Cortex of kidney (tissue), 1 donor: ENCODE data around the gene ORC5.
"Not testable (repeated sequence)": the region's sequence is repeated elsewhere in the genome, so short reads cannot be mapped to it uniquely, and the experiment has no call there.

Experiments used
- DNase-seq: peaks from one replicate; lab custom pipeline; 2025; lab: John Stamatoyannopoulos, UW

The ORC5 gene

DNA sequence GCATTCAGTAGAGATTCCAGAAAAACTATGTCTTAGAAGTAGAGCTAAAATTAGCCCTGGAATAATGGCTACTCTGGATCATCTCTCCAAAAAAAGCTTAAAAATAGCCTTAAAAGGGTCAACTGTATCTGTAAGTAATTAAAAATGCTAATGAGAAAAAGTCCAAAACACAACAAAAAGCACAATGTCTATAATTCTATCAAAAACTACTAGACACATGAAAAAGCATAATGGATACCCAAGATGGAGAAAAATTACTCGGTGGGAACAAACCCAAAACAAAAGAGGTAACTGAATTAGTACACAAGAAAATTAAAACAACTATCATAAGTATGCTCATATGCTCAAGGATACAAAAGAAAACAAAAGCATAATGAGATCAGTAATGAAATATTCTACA is 15.4 kb downstream of the ORC5 start:
- DNase-seq, result no peak

DNA sequence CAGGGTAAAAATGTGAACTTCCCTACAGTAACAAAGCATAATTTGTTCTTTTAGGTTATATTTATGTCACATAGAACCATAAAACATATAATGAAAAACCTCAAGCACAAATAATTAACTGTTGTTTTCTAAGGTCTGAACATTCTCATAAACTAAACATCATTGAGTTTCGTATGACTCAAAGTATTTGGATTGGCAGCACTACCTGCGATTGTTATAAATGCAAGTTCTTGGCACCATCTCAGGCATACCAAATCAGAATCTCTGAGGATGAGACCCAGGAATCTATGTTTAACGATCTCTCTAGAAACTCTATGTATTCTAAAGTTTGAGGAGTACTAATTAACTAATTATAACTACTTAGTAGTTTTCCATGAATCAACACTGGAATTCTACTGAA is 22.5 kb downstream of the ORC5 start:
- no peak for DNase-seq

DNA sequence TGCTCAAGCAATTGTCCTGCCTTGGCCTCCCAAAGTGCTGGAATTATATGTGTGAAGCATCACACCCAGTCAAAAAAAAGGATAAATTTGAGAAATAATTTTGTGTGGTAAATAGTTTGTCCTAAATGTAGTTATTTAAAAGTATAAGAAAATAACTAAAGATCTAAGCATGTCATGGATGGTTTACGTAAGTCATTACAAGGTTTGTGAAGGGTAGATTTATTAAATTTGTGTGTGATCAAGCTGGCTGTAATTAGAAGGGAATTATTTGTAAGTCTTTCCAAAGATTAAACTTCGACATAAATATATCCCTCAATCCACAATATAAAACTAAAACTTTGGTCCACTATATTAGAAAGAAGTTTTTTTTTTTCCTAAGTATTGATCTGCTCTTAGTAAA is 28.6 kb downstream of the ORC5 start:
- no peak for DNase-seq

DNA sequence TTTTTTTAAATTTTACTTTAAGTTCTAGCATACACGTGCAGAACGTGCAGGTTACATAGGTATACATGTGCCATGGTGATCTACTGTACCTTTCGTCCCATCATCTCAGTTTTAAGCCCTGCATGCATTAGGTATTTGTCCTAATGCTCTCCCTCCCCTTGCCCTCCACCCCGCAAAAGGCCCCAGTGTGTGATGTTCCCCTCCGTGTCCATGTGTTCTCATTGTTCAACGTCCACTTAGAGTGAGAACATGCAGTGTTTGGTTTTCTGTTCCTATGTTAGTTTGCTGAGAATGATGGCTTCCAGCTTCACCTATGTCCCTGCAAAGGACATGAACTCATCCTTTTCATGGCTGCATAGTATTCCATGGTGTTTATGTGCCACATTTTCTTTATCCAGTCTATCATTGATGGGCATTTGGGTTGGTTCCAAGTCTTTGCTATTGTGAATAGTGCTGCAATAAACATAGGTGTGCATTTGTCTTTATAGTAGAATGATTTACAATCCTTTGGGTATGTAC is 30.2 kb downstream of the ORC5 start:
- DNase-seq, result not testable (repeated sequence)

DNA sequence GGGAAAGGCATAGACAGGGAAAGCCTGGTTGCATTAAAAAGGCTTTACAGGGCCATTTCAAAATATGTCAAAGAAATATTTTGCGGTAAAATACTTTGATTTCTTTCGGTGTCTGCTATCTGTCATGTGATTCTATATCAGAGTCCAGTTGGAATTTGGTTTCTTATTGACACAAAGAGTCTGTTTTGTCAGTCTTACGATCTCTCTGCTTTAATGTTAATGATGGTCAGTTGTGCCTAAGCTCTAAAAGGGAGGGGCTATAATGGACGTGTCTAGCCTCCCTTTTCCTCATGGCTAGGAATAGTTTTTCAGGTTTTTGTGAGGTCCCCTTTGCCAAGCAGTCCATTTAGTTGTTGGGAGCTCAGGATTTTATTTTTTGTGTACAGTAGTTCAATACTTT is 31.5 kb downstream of the ORC5 start:
- DNase-seq, result no peak

DNA sequence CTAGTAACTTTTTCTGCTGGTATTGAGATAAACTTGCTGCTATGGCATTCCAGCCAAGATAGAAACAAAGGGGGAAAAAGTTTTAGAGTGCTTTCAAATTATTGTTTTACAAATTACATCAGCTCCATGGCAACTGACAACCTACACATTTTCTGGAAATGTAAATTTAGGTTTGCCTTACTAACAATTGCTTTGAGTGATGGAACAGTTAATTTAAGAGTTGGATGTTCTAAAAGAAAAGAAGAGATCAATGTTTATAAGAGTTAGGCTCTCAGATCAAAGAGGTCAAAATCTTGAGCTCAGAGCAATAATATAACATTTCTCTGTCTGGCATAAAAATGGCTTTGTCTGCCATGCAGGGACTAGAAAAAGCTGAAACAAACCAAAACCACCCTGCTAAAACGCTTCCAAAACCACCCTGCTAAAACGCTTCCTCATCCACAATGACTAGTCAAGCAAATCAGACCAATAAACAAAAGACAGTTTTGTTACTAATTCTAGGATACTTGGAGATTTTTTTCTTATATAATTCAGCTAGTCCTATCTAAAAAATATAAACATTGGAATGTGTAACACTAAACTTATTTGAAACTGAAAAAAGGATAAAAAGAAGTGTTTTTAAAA is 32.3 kb downstream of the ORC5 start:
- DNase-seq, result no peak

DNA sequence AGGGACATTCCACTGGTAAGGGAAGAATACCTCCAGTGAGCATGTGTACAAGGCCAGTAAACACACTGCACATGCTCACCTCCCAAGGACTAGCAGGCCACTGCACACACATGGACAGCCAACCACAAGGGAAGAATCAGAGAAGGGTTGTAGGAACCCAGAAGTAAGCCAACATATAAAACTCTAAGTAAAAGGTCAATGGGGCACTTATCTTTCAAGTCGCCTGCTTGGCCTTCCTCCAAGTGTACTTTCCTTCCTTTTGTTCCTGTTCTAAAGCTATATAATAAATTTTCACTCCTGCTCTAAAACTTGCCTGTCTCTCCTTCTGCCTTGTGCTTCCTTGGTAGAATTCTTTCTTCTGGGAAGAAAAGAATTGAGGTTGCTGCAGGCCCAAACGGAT is 33.0 kb downstream of the ORC5 start:
- DNase-seq, result no peak

DNA sequence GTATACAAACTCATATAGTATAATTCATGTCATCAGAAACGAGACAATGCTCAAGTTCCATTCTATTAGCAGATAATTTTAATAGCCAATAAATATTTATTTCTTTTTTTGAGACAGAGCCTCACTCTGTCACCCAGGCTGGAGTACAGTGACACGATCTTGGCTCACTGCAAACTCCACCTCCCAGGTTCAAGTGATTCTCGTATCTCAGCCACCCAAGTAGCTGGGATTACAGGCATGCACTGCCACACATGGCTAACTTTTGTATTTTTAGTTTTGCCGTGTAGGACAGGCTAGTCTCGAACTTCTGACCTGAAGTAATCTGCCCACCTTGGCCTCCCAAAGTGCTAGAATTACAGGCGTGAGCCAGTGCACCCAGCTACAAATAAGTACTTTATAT is 45.7 kb downstream of the ORC5 start:
- DNase-seq, result no peak

DNA sequence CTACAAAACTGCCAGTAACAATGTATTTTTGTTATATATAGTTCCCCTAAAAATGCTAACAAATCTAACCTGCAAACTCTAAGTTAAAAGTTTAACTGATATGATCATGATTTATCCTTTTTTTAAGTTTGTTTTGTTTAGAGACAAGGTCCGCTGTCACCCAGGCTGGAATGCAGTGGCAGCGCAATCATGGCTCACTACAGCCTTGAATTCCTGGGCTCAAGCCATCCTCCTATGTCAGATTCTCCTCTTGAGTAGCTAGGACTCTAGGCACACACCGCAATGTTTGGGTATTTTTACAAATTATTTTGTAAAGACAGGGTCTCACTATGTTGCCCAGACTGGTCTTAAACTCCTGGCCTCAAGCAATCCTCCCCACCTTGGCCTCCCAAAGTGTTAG is 46.6 kb downstream of the ORC5 start:
- no peak for DNase-seq

DNA sequence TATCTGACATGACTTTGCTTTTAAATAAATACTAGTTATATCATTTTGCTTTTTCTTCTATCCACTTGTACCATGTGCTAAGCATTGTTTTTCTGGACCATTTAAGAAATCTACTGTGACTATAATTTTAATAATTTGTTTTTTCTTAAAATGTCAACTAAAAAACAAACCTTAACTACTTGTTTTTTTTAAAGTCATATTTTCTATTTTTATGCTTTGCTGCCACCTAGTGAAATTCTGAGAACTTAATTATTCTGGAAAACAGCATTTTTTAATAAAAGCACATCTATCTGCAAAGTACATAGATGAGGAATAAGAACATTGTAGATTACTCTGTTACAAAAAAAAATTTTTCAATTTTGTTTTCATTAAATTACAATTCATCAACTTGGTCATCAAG is 47.4 kb downstream of the ORC5 start:
- no peak for DNase-seq

DNA sequence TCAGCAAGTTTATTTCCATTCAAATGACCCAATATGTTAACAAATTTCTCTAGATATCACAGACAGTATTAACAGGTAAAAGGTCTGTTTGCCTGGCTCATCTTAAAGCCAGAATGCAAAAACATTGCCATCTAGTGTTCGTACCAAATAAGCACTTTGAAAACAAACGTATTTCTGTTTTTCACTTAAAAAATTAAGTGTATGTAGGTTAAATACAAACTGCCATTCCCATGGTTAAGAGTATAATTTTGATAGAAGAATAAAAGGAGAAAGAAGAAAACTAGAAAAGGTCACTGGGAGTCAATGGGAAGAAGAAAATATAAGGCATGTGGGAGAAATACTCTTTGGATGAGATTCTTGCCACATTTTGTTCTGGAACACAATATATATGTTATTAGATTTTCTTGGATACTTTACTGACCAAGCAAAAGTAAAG is 51.0 kb downstream of the ORC5 start:
- DNase-seq, result no peak

DNA sequence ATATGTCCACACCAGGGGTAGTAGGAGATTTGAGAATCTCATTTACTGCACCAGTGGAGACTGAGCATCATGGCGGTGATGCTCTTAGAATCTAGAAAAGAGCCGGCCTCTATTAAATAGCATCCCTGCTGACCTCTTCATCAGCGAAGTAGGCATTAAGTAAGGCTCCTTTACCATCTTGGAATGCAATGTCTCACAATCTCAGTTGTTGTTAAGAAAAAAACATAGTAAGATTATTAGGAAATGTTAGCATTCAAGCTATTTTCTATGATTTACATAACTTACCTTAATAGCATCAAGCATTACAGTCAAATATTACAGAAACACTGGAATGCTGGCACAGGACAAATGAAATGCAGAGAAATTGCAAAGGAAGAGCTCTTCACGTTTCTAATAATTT is 54.5 kb downstream of the ORC5 start:
- no peak for DNase-seq

DNA sequence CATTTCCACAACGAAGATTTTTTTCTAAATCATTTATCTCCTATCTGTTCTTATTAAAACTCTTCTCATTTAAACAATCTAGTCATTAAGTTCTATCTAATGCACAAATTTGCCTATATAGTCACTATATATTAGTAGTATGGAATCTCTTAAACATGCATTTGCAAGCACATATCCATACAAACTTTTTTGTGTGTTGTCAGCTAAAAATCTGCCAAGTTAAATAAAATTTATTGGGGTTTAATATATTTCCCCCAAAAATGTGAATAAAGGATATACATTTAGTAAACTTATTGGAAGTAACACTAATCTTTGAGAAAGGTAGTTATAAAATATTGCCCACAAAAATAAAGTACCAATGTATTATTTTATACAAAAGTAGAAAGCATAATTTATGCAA is 55.3 kb downstream of the ORC5 start:
- no peak for DNase-seq

DNA sequence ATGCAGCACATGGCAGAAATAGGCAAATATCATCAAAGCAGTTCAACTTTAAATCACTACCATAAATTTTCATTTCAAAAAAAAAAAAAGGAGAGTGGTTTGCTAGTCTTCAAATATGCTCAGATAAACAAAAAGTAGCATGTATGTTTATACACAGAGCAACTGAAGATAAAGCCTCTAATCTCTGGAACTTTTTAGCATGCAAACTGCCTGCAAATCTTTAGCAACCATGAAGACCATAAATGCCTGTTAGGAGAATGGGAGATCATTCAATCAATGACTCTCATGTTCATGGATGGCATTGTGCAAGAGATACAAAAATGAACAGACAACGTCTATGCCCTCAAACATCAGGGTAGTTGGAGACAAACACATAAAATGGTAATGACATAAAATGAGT is 57.3 kb downstream of the ORC5 start:
- no peak for DNase-seq

DNA sequence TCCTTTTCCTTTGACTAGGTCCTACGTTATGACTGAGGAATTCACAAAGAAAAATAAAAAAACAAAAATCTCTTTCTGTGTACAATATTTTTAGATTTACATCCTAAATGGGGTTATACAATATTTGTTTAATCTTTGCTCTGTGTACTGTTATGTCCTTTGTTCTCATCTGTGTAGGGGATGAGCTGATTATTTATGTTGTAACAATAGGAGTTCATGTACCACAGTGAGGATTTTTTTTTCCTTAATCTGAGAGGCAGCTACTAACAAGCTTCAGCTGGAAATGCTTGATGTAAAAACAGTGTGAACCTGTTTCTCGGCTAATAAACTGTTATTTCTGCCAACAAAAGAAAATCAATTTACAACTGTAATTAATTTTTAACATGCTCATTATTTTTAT is 58.0 kb downstream of the ORC5 start:
- DNase-seq, result no peak

DNA sequence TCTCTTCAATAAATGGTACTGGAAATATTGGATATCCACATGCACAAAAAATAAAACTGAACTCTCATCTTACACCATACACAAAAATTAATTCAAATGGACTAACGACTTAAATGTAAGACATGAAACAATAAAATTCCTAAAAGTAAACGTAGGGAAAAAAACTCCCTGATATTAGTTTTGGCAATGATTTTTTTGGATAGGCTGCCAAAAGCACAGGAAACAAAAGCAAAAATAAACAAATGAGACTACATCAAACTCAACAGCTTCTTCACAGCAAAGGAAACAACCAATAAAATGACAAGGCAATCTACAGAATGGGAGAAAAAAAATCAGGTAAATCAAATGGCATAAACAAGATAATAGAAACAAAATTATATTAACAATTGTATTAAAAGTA is 65.7 kb downstream of the ORC5 start:
- DNase-seq, result no peak

DNA sequence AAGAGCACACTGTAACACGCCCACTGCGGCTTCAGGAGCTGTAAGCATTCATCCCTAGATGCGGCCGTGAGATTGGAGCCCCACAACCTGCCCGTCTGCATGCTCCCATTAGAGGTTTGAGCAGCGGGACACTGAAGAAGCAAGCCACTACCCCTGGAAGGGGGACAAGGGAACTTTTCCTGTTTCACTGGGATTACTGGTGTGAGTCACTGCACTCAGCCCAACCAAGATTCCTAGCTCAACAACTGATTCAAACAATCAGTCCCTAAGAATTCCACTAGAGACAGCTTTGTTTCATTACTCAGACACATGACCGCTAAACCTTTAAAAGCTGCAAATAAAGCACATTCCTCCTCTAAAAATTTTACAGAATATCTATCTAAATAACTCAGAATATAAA is 69.8 kb downstream of the ORC5 start:
- DNase-seq, result no peak

DNA sequence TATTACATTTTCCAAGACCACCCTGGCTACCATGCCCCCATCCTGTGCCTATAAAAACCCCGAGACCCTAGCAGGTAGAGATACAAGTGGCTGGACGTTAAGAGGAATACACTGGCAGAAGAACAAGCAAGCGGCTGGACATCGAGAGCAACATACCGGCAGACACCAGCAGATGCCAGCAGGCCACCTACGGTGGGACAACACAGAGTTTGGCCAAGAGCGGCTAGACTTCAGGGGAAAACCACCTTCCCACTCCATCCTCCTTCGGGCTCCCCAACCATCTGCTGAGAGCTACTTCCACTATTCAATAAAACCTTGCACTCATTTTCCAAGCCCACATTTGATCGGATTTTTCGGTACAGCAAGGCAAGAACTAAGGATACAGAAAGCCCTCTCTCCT is 70.3 kb downstream of the ORC5 start:
- DNase-seq, result no peak

DNA sequence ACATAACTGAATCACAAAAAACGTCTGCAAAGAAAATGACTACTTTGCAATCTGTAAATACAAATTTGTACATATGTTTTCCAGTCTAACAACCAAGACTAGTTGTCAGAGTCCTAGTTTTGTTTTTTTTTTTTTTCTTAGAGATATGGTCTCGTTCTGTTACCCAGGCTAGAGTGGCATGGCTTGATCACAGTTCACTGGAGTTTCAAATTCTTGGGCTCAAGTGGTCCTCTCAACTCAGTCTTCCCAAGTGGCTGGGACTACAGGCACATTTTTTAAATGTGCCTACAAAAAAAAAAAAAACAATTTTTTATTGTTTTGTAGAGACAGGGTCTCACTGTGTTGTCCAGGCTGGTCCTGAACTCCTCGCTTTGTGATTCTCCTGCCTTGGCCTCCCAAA is 70.8 kb downstream of the ORC5 start:
- no peak for DNase-seq

DNA sequence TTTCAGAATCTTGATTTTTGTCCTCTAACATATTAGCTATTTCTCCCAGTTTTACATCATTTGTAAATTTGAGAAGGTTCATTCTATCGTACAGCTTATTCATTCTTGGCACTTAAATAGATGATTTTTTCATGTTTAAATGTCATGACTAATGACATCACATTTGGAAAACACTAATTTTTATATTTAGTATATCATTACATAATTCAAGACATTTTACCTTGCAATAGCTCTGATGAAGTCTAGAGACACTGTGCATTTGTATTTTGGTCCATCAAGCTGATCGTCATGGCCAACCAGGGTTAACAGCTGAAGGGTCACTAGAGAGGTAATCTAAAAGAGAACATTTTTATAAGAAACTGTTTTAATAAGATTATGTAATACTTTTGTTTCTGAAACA is 71.3 kb downstream of the ORC5 start:
- DNase-seq, result no peak

DNA sequence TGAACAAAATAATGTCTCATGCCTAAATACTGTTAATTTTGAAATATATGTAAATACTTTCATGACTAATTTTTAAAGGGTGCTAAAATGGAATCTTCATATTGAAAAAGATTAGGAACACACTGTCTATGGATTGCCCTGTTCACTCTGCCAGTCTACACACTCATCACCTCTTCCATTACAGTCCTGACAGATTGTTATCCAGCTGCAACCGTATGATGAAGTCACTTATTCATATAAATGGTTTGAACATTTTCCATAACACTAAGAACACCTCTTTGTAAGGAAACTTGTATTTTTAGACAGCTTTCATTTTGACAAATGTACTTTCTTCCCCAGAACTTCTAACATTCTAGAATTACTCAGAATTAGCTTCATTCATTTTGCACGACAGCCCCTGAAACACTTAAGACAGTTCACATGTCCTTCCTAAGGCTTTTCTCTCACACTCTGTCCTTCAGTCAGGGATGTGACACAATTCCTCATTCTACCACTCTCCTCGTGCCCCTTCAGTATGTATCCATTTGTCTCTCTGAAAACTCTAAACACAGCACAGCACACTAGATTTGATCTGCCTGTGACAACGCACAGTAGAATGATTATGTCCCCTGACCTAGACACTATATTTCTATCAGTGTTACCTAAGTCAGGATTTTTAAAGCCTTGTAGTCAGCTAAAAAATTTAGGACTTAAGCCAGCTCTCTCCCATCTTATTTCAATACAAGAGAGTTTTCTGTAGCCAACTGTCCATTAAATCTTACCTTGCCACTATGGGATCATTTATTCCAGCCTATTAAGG is 71.9 kb downstream of the ORC5 start:
- DNase-seq, result no peak

DNA sequence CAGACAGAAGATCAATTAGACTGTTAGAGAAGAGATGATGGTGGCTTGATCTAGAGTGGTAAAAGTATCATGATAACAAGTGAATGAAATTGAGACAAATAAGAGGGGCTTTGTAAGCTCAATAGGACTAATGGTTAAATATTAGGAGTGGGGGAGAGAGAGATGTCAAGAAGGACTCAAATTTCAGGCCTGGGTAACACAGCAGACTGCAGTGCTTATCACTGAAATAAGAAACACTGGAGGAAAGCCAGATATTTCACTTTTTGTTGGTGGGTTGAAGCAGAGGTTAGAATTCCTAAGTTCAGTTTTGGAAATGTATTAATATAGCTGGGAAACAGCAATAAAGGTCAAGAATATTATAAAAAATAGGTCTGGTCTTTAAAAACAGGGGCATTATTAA is 74.6 kb downstream of the ORC5 start:
- DNase-seq, result no peak

DNA sequence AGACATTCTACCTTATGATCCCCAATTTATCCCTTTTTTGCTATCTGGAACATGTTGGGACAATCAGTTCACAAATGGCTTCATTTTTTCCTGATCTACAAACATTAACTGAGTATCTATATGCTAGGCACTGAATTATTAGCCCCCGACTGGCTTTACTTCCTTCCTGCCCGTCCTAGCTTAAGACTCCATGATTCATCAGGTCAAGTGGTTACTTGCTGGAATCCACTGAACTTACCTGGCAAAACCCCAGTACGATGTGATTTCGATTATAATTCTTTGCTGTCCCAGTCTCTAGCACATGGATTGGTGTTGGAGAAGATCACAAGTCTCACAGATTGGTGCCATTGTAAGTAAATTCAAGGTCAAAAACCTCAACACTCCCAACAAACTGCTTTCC is 77.1 kb downstream of the ORC5 start:
- DNase-seq, result no peak

DNA sequence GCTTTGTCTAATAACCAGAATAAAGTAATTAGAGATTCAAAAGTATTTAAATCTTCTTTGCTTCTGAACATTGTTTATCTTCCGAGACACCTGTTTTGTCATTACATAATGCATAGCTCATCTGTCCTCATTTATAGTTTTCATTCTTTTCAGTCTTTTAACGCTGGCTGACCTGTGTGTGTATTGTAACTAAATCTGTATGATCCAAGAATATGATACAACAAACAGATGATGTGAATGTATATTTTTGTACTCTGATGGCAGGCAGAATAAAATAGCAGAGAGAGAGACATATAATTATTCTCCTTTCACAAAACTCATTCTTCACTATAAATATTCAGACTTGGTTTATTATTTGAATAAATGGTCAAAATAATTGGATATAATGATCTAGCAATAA is 80.6 kb downstream of the ORC5 start:
- DNase-seq, result no peak
